Suprapubic skin (tissue), 4 donors: ENCODE measurements around the gene JAZF1. TPM values are rescaled to one million over a fixed set of nuclear protein-coding genes. Genes with fewer than 3 reads are reported as not detected.

ENCODE experiments used
- DNase-seq, 2 donors: peaks; one replicate each; pipeline ENCODE4 v3.0.0-alpha.2; 2019; ENCODE audit warnings: low spot score in 2 of 2
- H3K27ac ChIP-seq: fragments of 200-600 bp; sonication (generic); one replicate; pipeline ENCODE4 v1.5.1; 2019
- H3K27me3 ChIP-seq: fragments of 200-600 bp; sonication (generic); one replicate; pipeline ENCODE4 v1.5.1; 2019
- H3K36me3 ChIP-seq: fragments of 200-600 bp; sonication (generic); one replicate; pipeline ENCODE4 v1.5.1; 2019
- H3K4me1 ChIP-seq: fragments of 200-600 bp; sonication (generic); one replicate; pipeline ENCODE4 v1.5.1; 2019
- H3K4me3 ChIP-seq: fragments of 200-600 bp; sonication (generic); one replicate; pipeline ENCODE4 v1.5.1; 2019; ENCODE audit warnings: mild to moderate bottlenecking
- H3K9me3 ChIP-seq: fragments of 200-600 bp; sonication (generic); one replicate; pipeline ENCODE4 v1.5.1; 2019
- EP300 ChIP-seq: sonication (generic); formaldehyde crosslinking; IDR thresholded peaks from one replicate; pipeline ENCODE4 v1.6.1; 2017; ENCODE audit warnings: antibody characterized with exemption
- POLR2A ChIP-seq, 2 donors: fragments of 450-650 bp; IDR thresholded peaks; one replicate each; pipeline ENCODE4 v1.6.1; 2017; ENCODE audit warnings: antibody characterized with exemption in 2 of 2, mild to moderate bottlenecking in 2 of 2, moderate library complexity in 2 of 2
- POLR2AphosphoS5 ChIP-seq, 3 donors: sonication (generic); formaldehyde crosslinking; IDR thresholded peaks; one replicate each; pipeline ENCODE4 v1.6.1; 2017; ENCODE audit warnings: antibody characterized with exemption in 3 of 3
- WGBS: methylation state at CpG from one replicate; pipeline ENCODE4 v1.1.5; 2018; 5-methylcytosine and 5-hydroxymethylcytosine counted together
- total RNA-seq, 4 donors: library from RNA; depleted of rRNA; stranded (reverse); fragments of >200 nt; gene quantifications; one replicate each; pipeline ENCODE4 v1.1.0, GENCODE V29; 2016
- TF ChIP-seq, protein P1 (sequence below), 2 donors: fragments of 200-600 bp in 1 of 2; fragments of 450-650 bp in 1 of 2; sonication (generic) in 1 of 2; IDR thresholded peaks; one replicate each; pipeline ENCODE4 v1.5.1; 2016 to 2019; ENCODE audit warnings: antibody characterized with exemption in 2 of 2, mild to moderate bottlenecking in 1 of 2, moderate library complexity in 1 of 2

The JAZF1 gene
- total RNA-seq, 4 donors from 2014 or later, result 5.0 to 8.4 (median 7.4) TPM

DNA sequence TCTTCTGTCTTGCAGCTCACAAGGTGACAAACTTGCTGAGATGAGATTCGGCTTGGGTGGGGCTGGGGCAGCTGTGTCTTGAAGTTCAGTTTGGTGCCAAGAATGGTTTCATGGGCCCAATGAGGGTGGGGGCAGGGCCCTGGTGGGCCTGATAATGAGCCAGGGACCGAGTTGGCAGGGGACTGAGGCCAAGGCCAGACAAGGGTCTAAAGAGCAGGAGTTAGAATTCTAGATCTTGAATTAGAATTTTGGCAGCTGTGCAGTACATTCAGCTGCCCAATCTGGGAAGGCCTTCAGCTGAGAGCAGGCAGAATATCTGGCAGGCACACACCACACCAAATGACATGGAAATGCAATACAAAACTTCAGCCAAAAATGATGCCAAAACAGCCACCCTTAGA, 1.5 kb upstream of the JAZF1 start:
- TF ChIP-seq POLR2A (IDR thresholded peaks at IDR 0.05) (no peak), POLR2AphosphoS5 (IDR thresholded peaks at IDR 0.05) (no peak), EP300 (no peak)
- TF ChIP-seq, protein P1, sequence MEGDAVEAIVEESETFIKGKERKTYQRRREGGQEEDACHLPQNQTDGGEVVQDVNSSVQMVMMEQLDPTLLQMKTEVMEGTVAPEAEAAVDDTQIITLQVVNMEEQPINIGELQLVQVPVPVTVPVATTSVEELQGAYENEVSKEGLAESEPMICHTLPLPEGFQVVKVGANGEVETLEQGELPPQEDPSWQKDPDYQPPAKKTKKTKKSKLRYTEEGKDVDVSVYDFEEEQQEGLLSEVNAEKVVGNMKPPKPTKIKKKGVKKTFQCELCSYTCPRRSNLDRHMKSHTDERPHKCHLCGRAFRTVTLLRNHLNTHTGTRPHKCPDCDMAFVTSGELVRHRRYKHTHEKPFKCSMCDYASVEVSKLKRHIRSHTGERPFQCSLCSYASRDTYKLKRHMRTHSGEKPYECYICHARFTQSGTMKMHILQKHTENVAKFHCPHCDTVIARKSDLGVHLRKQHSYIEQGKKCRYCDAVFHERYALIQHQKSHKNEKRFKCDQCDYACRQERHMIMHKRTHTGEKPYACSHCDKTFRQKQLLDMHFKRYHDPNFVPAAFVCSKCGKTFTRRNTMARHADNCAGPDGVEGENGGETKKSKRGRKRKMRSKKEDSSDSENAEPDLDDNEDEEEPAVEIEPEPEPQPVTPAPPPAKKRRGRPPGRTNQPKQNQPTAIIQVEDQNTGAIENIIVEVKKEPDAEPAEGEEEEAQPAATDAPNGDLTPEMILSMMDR (IDR thresholded peaks at IDR 0.05), result no peak
- H3K36me3 ChIP-seq, result no peaks in the 10 kb centered on the region
- no peak for DNase-seq
- no peaks in the 10 kb centered on the region for H3K9me3 ChIP-seq
- no peaks in the 10 kb centered on the region for H3K27me3 ChIP-seq
- H3K4me1 ChIP-seq, result peaks cover 21% of the 10 kb centered on the region
- no peak overlapping the region for H3K4me3 ChIP-seq
- 78% methylated on average over 2 of the region's 2 CpGs for WGBS
- no peak overlapping the region for H3K27ac ChIP-seq

DNA sequence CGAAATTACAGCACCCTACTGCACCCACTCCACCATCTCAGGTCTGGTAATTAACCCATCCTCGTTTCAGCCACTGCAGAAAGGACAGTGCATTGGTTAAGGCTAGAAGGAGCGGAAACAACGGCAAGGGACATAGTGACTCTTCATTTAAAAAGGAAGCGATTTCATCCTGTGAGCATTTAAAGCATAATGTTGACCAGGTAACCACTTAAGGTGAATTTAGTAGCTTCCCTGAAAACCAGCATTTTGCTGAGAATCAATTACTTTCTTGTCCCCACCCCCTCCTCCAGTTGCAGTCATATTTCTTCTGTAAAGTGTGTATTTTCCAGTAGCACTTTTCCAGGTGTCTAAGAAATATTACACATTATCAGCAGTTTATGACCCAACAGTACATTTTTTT, 821 bp upstream of the JAZF1 start:
- 91% methylated on average over 5 of the region's 5 CpGs for WGBS
- DNase-seq, result no peak
- Histone ChIP-seq H3K36me3 (no peaks in the 10 kb centered on the region), H3K4me1 (peaks cover 21% of the 10 kb centered on the region), H3K27me3 (no peaks in the 10 kb centered on the region), H3K9me3 (no peaks in the 10 kb centered on the region), H3K4me3 (no peak overlapping the region), H3K27ac (no peak overlapping the region)
- TF ChIP-seq, protein P1 (IDR thresholded peaks at IDR 0.05), result no peak
- no peak for TF ChIP-seq EP300
- TF ChIP-seq POLR2AphosphoS5 (IDR thresholded peaks at IDR 0.05), result no peak
- no peak for TF ChIP-seq POLR2A (IDR thresholded peaks at IDR 0.05)

DNA sequence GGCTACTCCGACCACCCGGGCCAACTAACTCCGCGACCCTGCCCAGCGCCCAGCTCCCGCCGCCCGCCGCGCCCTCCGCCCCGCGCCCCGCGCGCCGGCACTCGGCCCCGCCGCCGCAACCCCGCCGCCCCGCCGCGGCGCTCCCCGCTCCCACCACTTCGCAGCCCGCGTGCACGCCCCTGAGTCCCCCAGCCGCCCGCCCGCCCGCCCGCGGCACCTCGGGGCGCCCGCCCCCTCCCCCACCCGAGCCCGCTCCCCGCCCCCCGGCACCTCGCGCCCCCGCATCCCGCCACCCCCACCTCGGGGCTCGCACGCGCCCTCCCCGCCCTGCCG, 598 bp downstream of the JAZF1 start:
- Histone ChIP-seq H3K9me3 (no peaks in the 10 kb centered on the region), H3K4me3 (peak overlapping the region; percentile 79), H3K27ac (peak overlapping the region; percentile 88), H3K4me1 (peaks cover 21% of the 10 kb centered on the region), H3K36me3 (no peaks in the 10 kb centered on the region), H3K27me3 (no peaks in the 10 kb centered on the region)
- TF ChIP-seq POLR2A (IDR thresholded peaks at IDR 0.05) (no peak), EP300 (no peak), POLR2AphosphoS5 (IDR thresholded peaks at IDR 0.05) (no peak)
- TF ChIP-seq, protein P1 (IDR thresholded peaks at IDR 0.05), result no peak
- no peak for DNase-seq
- WGBS, result no CpG with 5 or more reads among the region's 55 CpGs

DNA sequence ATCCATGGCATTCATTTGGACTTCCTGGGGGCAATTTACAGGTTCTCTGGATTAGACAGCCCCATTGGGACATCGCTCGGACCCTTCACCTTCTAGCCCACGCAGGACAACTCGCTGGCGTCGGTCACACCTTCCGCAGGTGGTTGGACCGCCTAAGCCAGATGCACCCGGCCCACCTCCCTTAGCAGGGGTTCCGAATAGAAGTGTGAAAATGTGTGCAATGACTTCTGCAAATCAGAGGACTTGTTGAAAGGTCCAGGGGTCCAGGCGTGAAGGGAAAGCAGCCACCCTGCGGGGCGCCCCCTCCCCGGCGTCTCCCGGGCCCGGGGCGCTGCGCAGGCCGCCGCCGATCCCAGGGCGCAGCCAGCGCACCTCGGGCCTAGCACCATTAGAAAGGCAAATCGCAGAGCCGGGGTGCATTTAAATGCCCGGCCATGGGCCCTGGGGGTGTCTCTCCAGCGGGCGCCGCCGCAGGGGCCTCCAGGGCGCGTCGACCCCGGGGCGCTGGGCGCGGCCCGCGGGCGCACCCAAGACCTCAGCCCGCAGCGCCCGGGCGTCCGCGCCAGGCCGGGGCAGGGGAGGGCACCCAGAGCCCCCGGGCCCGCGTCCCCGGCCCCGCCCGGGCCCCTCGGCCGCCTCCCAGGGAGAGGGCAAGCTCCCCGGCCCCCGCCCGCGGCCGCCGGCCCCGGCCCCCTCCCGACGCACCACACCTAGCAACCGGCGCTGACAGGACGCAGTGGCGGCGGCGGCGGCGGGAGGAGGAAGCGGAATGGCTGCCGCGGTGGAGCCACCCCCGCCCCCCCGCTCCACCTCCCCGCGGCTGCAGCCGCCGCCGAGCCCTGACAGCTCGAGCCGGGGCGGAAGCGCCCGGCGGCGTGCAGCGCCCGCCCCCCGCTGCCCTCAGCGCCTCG, 1.2 kb downstream of the JAZF1 start:
- 0% methylated on average over 4 of the region's 96 CpGs for WGBS
- Histone ChIP-seq H3K4me1 (peaks cover 21% of the 10 kb centered on the region), H3K36me3 (no peaks in the 10 kb centered on the region), H3K9me3 (no peaks in the 10 kb centered on the region), H3K27me3 (no peaks in the 10 kb centered on the region), H3K27ac (peak overlapping the region; percentile 88), H3K4me3 (peak overlapping the region; percentile 79)
- TF ChIP-seq EP300, result no peak
- TF ChIP-seq, protein P1 (IDR thresholded peaks at IDR 0.05), result no peak
- DNase-seq, result peak; percentile 82 to 88

DNA sequence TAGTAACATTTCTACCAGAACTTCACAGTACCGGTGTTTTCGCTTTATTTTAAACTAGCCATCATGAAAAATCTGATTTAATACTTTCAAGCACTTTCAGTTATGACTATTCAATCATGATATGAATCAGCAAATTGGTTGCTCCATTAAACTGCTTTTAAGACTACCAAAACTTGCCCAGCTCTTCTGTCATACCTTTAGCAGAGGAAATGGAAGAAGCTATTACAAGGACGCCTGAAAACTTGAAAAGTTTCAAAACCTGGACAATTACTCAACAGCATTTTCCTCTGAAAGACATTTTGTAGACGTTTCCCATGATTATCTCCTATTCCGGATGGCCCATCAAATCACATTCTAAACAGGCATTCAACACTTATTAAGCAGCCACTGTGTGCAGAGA, 2.0 kb downstream of the JAZF1 start:
- Histone ChIP-seq H3K27ac (peak overlapping the region; percentile 88), H3K36me3 (no peaks in the 10 kb centered on the region), H3K9me3 (no peaks in the 10 kb centered on the region), H3K27me3 (no peaks in the 10 kb centered on the region), H3K4me3 (peak overlapping the region; percentile 79), H3K4me1 (peaks cover 21% of the 10 kb centered on the region)
- TF ChIP-seq, protein P1 (IDR thresholded peaks at IDR 0.05), result no peak
- no peak for TF ChIP-seq POLR2AphosphoS5 (IDR thresholded peaks at IDR 0.05)
- no peak for TF ChIP-seq POLR2A (IDR thresholded peaks at IDR 0.05)
- no peak for TF ChIP-seq EP300
- 62% methylated on average over 5 of the region's 5 CpGs for WGBS
- DNase-seq, result no peak
